Measurements from ENCODE around the gene AGER. TPM values are rescaled to one million over a fixed set of nuclear protein-coding genes. Genes with fewer than 3 reads are reported as not detected.

AGER gene
- total and polyA plus RNA-seq, 9 of the 15 experiments (the other 6 are each of a cell fraction or from before 2014, with no cell fraction given) = 1.2 to 11.5 (median 4.1) TPM

- POLR2A ChIA-PET = interaction anchor here (0.6 to 0.8 kb wide), 2 partner anchors 24 to 264 kb away, joined by 3 read pairs; partner anchors contain the start of gene PBX2
- intact Hi-C loops (cut with micrococcal nuclease) (no loop called here), in situ Hi-C loops (cut with MboI) (no loop called here)
- DNase-seq (ENCODE audit: extremely low read depth in 1 of 4, low spot score in 3 of 4) = no peak
- CTCF ChIA-PET (ENCODE audit: low intra/inter-chr PET ratio) = no interaction called here
- Histone ChIP-seq H3K4me1 (replicated peaks in 1 of 2; ENCODE audit: control insufficient read depth in 2 of 2, insufficient read depth in 2 of 2, low read length in 2 of 2) (peaks cover 10 to 18% of the 10 kb centered on the region in 2 experiments; a peak in 4 of 5 replicates), H3K4me2 (ENCODE audit: insufficient read depth, low read length) (no peak overlapping the region), H3K9me1 (ENCODE audit: control insufficient read depth, insufficient read depth, low read length) (no peaks in the 10 kb centered on the region), H3K9ac (ENCODE audit: insufficient read depth in 1 of 2, low read depth in 2 of 2, low read length in 2 of 2) (peak overlapping the region in 1 of 2 experiments; percentile 31; a peak in 1 of 4 replicates), H4K20me1 (replicated peaks; ENCODE audit: control insufficient read depth, insufficient read depth, low read length) (no peaks in the 10 kb centered on the region), H3K79me2 (ENCODE audit: control insufficient read depth, insufficient read depth, low read length) (no peaks in the 10 kb centered on the region), H3K36me3 (ENCODE audit: control insufficient read depth, insufficient read depth, low read length) (no peaks in the 10 kb centered on the region), H2AFZ (ENCODE audit: low read depth, low read length) (no peak overlapping the region), H3K27me3 (ENCODE audit: control insufficient read depth in 2 of 2, insufficient read depth in 2 of 2, low read length in 2 of 2) (peaks cover under 1 to 19% of the 10 kb centered on the region in 2 experiments; a peak in 2 of 5 replicates), H3K27ac (ENCODE audit: extremely low read depth, low read depth, low read length) (no peak overlapping the region), H3K9me3 (replicated peaks; ENCODE audit: control insufficient read depth, insufficient read depth, low read depth, low read length) (no peaks in the 10 kb centered on the region), H3K4me3 (no peak overlapping the region)
- FAIRE-seq = no peak
- no TSS peak for BruUV-seq (replicated peaks)
- 9% methylated on average over 3 of the region's 3 CpGs for WGBS (ENCODE audit: insufficient coverage, low coverage, missing lambda C conversion rate)
- TF ChIP-seq SPI1 (IDR thresholded peaks at IDR 0.05; ENCODE audit: borderline replicate concordance, low read depth, low read length) (peak; percentile 59; the same call in 1 of the 2 replicates), HMGXB4 (CRISPR knock-in tag; IDR thresholded peaks at IDR 0.05) (no peak), DLX4 (CRISPR knock-in tag; IDR thresholded peaks at IDR 0.05) (no peak)
- ATAC-seq = no peak
These were observed 30.1 kb upstream of the AGER start for GRCh38 chr6:32214126-32214525.
